ENCODE results near the gene ENSA. TPM values are rescaled to one million over a fixed set of nuclear protein-coding genes. Genes with fewer than 3 reads are reported as not detected.

ENSA gene
- total and polyA plus RNA-seq, 2 of the 4 experiments (the other 2 are of a cell fraction), result 53.2 to 96.5 TPM

GRCh38 chr1:150674881-150675280 lies 45.5 kb upstream of the ENSA start:
- no peak overlapping the region for H2AK9ac ChIP-seq (replicated peaks; ENCODE audit: low read depth, low read length, poor library complexity)
- no peak overlapping the region for H2BK15ac ChIP-seq (ENCODE audit: low read depth, low read length)
- no peak overlapping the region for H3K9ac ChIP-seq (ENCODE audit: low read depth, low read length)
- no peak overlapping the region for H3K18ac ChIP-seq (ENCODE audit: low read depth, low read length)
- H2AK5ac ChIP-seq (ENCODE audit: low read depth, low read length), result no peak overlapping the region
- H3K9me3 ChIP-seq (ENCODE audit: control insufficient read depth, insufficient read depth, low read length), result no peaks in the 10 kb centered on the region
- no peak overlapping the region for H4K8ac ChIP-seq (ENCODE audit: low read depth in 2 of 2, low read length in 2 of 2)
- H2BK20ac ChIP-seq (ENCODE audit: low read depth, low read length), result no peak overlapping the region
- H4K5ac ChIP-seq (ENCODE audit: low read depth, low read length), result no peak overlapping the region
- peaks cover 5% of the 10 kb centered on the region; the same call in 1 of the 2 replicates for H3K36me3 ChIP-seq (ENCODE audit: control insufficient read depth, insufficient read depth, low read length)
- ChIA-PET CTCF (interaction anchor here (0.6 to 0.7 kb wide), 2 partner anchors 26 to 154 kb away, joined by 3 read pairs; no protein-coding TSS in a partner anchor), POLR2A (ENCODE audit: unreplicated experiment) (no interaction called here)
- no peak overlapping the region for H3K4me2 ChIP-seq (ENCODE audit: low read depth, low read length)
- no peak overlapping the region for H3K27ac ChIP-seq (ENCODE audit: insufficient read depth, low read length)
- H3K27me3 ChIP-seq (ENCODE audit: control insufficient read depth, insufficient read depth, low read length), result no peaks in the 10 kb centered on the region
- no TSS peak for BruUV-seq (replicated peaks)
- intact Hi-C loops (cut with micrococcal nuclease), result no loop called here
- no peak overlapping the region for H2BK5ac ChIP-seq (ENCODE audit: low read depth, low read length, poor library complexity, severe bottlenecking)
- no peak overlapping the region for H3K14ac ChIP-seq (replicated peaks; ENCODE audit: low read depth, low read length)
- dilution Hi-C loops (cut with HindIII; ENCODE audit: low sequenced_read_pairs, unreplicated experiment), result no loop called here
- H2BK120ac ChIP-seq (ENCODE audit: low read depth, low read length), result no peak overlapping the region
- no CpG with 5 or more reads among the region's 4 CpGs for WGBS, 2 experiments (ENCODE audit: extremely low coverage in 2 of 2, insufficient read length in 1 of 2)
- H2AFZ ChIP-seq (replicated peaks; ENCODE audit: low read length, poor library complexity), result no peak overlapping the region
- H4K91ac ChIP-seq (ENCODE audit: insufficient read depth, low read depth, low read length), result no peak overlapping the region
- no peak overlapping the region for H3K56ac ChIP-seq (ENCODE audit: extremely low read depth, insufficient read depth, low read length)
- no peak overlapping the region for H3K4me3 ChIP-seq (ENCODE audit: insufficient read depth, low read depth, low read length)
- TF ChIP-seq MAFK (IDR thresholded peaks at IDR 0.05; ENCODE audit: low read depth, low read length) (no peak), RFX5 (IDR thresholded peaks at IDR 0.05; ENCODE audit: low read depth, low read length) (no peak), USF2 (IDR thresholded peaks at IDR 0.05; ENCODE audit: low read depth, low read length) (no peak), BHLHE40 (IDR thresholded peaks at IDR 0.05; ENCODE audit: low read depth, low read length) (no peak)
- no peaks in the 10 kb centered on the region for H3K4me1 ChIP-seq (ENCODE audit: control insufficient read depth, insufficient read depth, low read length)
- 0 out of 4 replicates have a peak, but pooled peaks cover 0 to 5% of the 10 kb centered on the region in 2 experiments for H3K79me1 ChIP-seq (ENCODE audit: low read depth in 1 of 2, low read length in 2 of 2)
- ATAC-seq (ENCODE audit: low read depth) (no peak), DNase-seq (no peak)
- in situ Hi-C loops (cut with MboI; ENCODE audit: low sequenced_read_pairs), result no loop called here
- no peaks in the 10 kb centered on the region for H3K9me1 ChIP-seq (ENCODE audit: insufficient read depth, low read length)
- no peaks in the 10 kb centered on the region for H4K20me1 ChIP-seq (ENCODE audit: insufficient read depth, low read length)
- H3K4ac ChIP-seq (ENCODE audit: low read depth, low read length), result no peak overlapping the region
- no peak overlapping the region for H3K23ac ChIP-seq (ENCODE audit: low read depth, low read length)
